HFFc6 (cell line): ENCODE results near the gene PRLR. TPM values are rescaled to one million over a fixed set of nuclear protein-coding genes. Genes with fewer than 3 reads are reported as not detected.

Experiments
- DNase-seq: peaks from one replicate; pipeline ENCODE4 v3.0.0-alpha.2; 2018
- H3K27ac Mint-ChIP-seq: 2 replicates; pipeline ENCODE4 v1.8.0; 2020; ENCODE audit warnings: mild to moderate bottlenecking, mixed read lengths
- H3K27me3 Mint-ChIP-seq: 2 replicates; pipeline ENCODE4 v1.8.0; 2021; ENCODE audit warnings: mild to moderate bottlenecking, moderate library complexity, mixed read lengths; ENCODE audit not compliant: insufficient read depth
- H3K36me3 Mint-ChIP-seq: 2 replicates; pipeline ENCODE4 v1.8.0; 2021; ENCODE audit warnings: low read depth, mixed read lengths
- H3K4me1 Mint-ChIP-seq: 2 replicates; pipeline ENCODE4 v1.8.0; 2020; ENCODE audit warnings: low read depth, mixed read lengths
- H3K4me3 Mint-ChIP-seq: 2 replicates; pipeline ENCODE4 v1.8.0; 2020; ENCODE audit warnings: mild to moderate bottlenecking, moderate library complexity, mixed read lengths
- H3K9me3 Mint-ChIP-seq: 2 replicates; pipeline ENCODE4 v1.8.0; 2020; ENCODE audit warnings: mild to moderate bottlenecking, mixed read lengths
- CTCF ChIP-seq: fragments of 200-600 bp; sonication (generic); IDR thresholded peaks from 2 replicates; pipeline ENCODE4 v1.5.0; 2021; ENCODE audit warnings: antibody characterized with exemption, mild to moderate bottlenecking
- total RNA-seq, 6 experiments: library from RNA; stranded (reverse); fragmentation: NEBNext Ultra II Directional; extraction: Animal tissue kit (Norgen Biotek cat#: 25700); gene quantifications; 2 replicates in 1 of 6; 3 replicates in 5 of 6; pipeline ENCODE4 v1.2.3, GENCODE V29; 2021

The PRLR gene
- total RNA-seq, 6 experiments from 2014 or later: 0.91 to 1.5 (median 1.3) TPM

- H3K27me3 Mint-ChIP-seq: peaks cover 25% of the 10 kb centered on the region
- DNase-seq: no peak
- no peaks in the 10 kb centered on the region for H3K4me1 Mint-ChIP-seq
- no peaks in the 10 kb centered on the region for H3K36me3 Mint-ChIP-seq
- no peak for TF ChIP-seq CTCF
- no peak overlapping the region for H3K4me3 Mint-ChIP-seq
- H3K9me3 Mint-ChIP-seq: no peaks in the 10 kb centered on the region
- H3K27ac Mint-ChIP-seq: no peak overlapping the region
Measured at GRCh38 chr5:35212122-35212982, 17.9 kb downstream of the PRLR start.

GRCh38 chr5:35209862-35210261 is 20.4 kb downstream of the PRLR start:
- Mint-ChIP-seq H3K27me3 (peaks cover 24% of the 10 kb centered on the region), H3K36me3 (no peaks in the 10 kb centered on the region), H3K9me3 (no peaks in the 10 kb centered on the region), H3K27ac (no peak overlapping the region), H3K4me1 (no peaks in the 10 kb centered on the region), H3K4me3 (no peak overlapping the region)
- no peak for TF ChIP-seq CTCF
- no peak for DNase-seq

- H3K36me3 Mint-ChIP-seq: no peaks in the 10 kb centered on the region
- no peak for TF ChIP-seq CTCF
- no peak overlapping the region for H3K27ac Mint-ChIP-seq
- H3K4me3 Mint-ChIP-seq: no peak overlapping the region
- peaks cover 15% of the 10 kb centered on the region for H3K4me1 Mint-ChIP-seq
- no peak for DNase-seq
- peaks cover 19% of the 10 kb centered on the region for H3K27me3 Mint-ChIP-seq
- H3K9me3 Mint-ChIP-seq: no peaks in the 10 kb centered on the region
Measured at GRCh38 chr5:35205606-35206005, 24.7 kb downstream of the PRLR start.

- no peak for DNase-seq
- Mint-ChIP-seq H3K4me3 (no peak overlapping the region), H3K36me3 (no peaks in the 10 kb centered on the region), H3K9me3 (no peaks in the 10 kb centered on the region), H3K4me1 (peaks cover 15% of the 10 kb centered on the region), H3K27me3 (peaks cover 19% of the 10 kb centered on the region), H3K27ac (no peak overlapping the region)
- no peak for TF ChIP-seq CTCF
Measured at GRCh38 chr5:35205186-35205585, 25.1 kb downstream of the PRLR start.

- DNase-seq: no peak
- peaks cover 25% of the 10 kb centered on the region for H3K4me1 Mint-ChIP-seq
- no peaks in the 10 kb centered on the region for H3K9me3 Mint-ChIP-seq
- no peak overlapping the region; the same call in 1 of the 2 replicates for H3K27ac Mint-ChIP-seq
- H3K36me3 Mint-ChIP-seq: no peaks in the 10 kb centered on the region
- TF ChIP-seq CTCF: no peak
- peaks cover 12% of the 10 kb centered on the region for H3K27me3 Mint-ChIP-seq
- no peak overlapping the region for H3K4me3 Mint-ChIP-seq
Measured at GRCh38 chr5:35203403-35203802, 26.9 kb downstream of the PRLR start.
